ENCODE data around the gene TSSK2.
"Not testable (repeated sequence)": the region's sequence is repeated elsewhere in the genome, so short reads cannot be mapped to it uniquely, and the experiment has no call there.

The TSSK2 gene

GRCh38 chr22:19143212-19143611 lies 12.1 kb downstream of the TSSK2 start:
- DNase-seq (ENCODE audit: low spot score), result no peak

- DNase-seq (ENCODE audit: low spot score), result peak; percentile 38
These were observed 12.9 kb downstream of the TSSK2 start for GRCh38 chr22:19143967-19144400.

GRCh38 chr22:19146215-19146968 lies 15.3 kb downstream of the TSSK2 start:
- DNase-seq (ENCODE audit: low spot score), result no peak

GRCh38 chr22:19147195-19147780 lies 16.2 kb downstream of the TSSK2 start:
- DNase-seq (ENCODE audit: low spot score), result no peak

- no peak for DNase-seq (ENCODE audit: low spot score)
These were observed 17.4 kb downstream of the TSSK2 start for GRCh38 chr22:19148417-19149046.

DNA sequence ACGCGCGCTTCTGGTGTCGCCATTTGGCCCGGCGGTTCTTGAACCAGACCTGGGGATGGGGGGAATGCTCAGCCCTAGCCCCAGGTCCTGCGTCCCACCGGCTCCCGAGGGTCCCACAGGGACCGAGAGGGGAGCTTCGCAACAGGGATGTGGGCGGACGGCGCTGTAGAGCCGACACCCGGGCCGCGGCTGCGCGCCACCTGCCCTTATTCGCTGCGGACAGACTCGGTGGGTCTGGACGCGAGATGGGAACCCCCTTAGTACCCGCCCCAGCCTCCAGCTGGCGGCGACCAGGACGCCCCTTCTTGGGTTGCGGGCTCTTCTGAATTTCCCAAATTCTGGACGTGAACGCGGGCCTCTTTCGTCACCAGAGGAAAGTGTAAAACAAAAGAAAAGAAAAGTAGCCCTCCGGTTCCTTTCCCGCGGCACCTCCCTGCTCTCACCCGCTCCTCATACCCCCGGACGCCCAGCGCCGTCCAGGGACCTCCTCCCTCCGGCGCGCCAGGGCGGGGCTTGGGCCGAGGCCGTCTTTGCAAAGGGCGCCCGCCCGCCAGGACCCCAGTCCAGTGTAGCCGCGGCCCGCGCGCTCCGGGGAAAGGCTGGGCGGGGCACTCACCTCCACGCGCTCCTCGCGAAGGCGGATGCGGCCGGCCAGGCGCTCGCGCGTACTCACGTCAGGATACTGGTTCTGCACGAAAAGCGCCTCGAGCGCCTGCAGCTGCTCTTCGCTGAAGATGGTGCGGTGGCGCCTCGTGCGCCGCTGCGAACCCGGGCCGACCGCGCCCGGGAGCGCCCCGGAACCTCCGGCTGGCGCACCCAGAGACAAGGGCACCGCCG lies 18.2 kb downstream of the TSSK2 start:
- DNase-seq (ENCODE audit: low spot score), result peak; percentile 32

DNA sequence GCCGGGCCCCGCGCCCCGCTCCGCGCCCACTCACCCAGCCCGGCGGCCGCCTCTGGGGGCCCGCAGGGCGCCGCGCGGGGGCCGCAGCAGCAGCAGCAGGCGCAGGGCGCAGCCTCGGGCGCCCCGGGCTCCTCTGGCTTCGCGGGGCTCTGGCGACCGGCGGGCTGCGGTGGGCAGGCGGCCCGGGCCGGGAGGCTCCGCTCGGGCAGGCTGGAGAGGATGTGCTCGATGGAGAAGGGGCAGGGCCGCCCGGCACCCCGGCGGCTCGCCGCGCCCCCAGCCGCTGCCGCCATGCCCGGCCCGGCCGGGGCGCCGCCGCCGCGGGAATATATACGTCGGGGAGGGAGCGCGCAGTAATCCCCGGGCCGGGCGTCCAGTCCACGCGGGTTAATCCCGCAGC lies 18.9 kb downstream of the TSSK2 start, which contains the start of gene GSC2:
TSS of gene GSC2 (minus strand) at position 302 of the 400 bp plus-strand sequence. CDS start at position 293, 9 bp downstream.
- no peak for DNase-seq (ENCODE audit: low spot score)

GRCh38 chr22:19150482-19151328 lies 19.6 kb downstream of the TSSK2 start:
- no peak for DNase-seq (ENCODE audit: low spot score)

GRCh38 chr22:19151329-19152191 lies 20.5 kb downstream of the TSSK2 start:
- no peak for DNase-seq (ENCODE audit: low spot score)

DNA sequence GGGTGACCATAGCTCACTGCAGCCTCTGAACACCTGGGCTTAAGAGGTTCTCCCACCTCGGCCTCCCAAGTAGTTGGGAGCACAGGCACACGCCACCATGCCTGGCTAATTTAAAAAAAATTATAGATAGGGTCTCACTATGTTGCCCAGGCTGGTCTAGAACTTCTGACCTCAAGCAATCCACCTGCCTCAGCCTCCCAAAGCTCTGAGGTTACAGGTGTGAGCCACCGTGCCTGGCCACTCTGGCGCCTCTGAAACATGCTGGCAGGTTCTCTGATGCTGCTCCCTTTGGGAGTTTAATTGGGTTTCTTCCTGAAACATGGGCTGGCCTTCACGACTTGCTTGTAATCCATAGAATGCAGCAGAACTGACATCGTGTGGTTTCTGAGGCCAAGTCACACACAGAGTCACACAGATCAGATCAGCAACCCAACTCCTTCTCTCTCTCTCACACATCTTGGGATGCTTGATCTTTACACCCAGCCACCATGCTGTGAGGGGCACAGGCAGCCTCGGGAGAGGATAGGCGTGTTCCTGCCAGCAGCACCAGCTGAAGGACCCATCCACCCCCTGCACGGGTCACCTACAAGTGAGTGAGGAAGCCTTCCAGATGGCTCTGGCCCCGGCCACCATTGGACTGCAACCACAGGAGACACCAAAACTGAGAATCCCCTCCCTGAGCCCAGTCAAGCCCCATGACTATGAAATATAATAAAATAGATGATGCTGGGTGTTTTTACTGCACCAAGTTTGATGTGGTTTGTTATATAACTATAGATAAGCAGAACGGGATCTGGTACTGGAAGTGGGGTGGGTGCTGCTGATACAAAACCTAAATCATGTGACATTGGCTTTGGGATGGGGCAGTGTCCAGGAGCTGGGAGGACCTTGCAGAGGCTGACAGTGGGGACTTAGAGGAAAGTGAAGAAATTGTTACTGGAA lies 22.1 kb downstream of the TSSK2 start:
- DNase-seq (ENCODE audit: low spot score), result no peak

DNA sequence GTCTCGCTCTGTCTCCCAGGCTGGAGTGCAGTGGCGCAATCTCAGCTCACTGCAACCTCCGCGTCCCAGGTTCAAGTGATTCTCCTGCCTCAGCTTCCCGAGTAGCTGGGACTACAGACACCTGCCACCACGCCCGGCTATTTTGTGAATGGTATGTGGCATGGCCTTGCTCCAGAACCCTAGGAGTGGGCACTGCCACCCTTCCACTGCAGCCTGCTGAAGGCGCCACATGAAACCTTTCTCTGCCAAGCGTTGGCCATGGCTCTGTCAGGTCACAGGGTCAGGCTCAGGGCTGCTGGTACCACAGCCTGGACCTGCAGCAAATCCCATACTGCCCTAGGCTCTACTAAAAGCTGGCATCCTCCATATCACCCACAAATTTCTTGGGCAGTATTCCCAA lies 25.0 kb downstream of the TSSK2 start:
- not testable (repeated sequence) for DNase-seq (ENCODE audit: low spot score)

DNA sequence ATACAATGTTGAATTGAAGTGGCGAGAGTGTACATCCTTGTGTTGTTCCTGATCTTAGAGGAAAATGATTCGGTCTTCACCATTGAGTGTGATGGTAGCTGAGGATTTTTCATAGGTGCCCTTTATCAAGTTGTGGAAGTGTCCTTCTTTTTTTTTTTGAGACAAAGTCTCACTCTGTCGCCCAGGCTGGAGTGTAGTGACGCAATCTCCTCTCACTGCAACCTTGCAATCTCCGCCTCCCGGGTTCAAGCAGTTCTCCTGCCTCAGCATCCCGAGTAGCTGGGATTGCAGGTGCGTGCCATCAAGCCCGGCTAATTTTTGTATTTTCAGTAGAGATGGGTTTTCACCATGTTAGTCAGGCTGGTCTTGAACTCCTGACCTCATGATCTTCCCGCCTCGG lies 27.5 kb downstream of the TSSK2 start:
- not testable (repeated sequence) for DNase-seq (ENCODE audit: low spot score)

DNA sequence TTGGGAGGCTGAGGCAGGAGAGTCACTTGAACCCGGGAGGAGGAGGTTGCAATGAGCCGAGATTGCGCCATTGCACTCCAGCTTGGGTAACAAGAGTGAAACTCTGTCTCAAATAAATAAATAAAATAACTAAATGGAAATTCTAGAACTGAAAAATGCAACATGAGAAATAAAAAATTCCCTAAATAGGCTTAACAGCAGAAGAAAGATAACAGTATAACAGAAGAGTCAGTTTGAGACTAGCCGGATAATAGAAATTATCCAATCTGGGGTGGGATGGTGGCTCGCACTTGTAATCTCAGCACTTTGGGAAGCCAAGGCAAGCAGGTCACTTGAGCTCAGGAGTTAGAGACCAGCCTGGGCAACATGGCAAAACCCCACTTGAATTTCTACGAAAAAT lies 33.3 kb downstream of the TSSK2 start:
- DNase-seq (ENCODE audit: low spot score), result no peak

GRCh38 chr22:19166421-19166820 lies 35.3 kb downstream of the TSSK2 start:
- no peak for DNase-seq (ENCODE audit: low spot score)

DNA sequence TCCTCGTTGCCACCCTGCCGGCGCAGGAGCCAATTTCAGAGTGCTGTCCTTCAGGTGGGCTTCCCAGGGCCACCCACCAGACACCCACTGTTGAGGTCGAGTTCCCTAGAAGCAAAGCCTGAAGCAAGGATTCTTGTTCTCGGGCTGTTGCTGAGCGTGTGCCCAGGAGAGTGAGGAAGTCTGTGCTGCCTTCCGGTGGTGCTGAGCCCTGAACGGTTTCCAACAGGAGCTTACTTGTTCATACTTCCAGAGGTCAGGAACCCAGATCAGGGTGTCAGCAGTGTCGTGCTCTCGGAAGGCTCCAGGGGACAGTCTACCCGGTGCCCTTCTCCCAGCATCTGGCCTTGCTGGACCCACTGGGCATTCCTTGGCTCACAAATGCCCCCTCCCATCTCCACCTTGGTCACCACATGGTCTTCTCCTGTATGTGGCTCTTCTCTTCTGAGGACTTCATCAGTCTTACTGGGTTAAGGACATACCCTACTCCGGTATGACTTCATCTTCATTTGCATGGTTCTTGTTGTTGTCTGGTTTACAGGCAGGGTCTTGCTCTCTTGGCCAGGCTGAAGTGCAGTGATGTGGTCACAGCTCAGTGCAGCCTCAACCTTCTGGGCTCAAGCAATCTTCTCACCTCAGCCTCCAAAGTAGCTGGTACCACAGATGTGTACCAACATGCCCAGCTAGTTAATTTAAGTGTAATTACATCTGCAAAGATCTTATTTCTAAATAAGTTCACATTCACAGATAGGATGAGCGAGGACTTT lies 36.2 kb downstream of the TSSK2 start:
- no peak for DNase-seq (ENCODE audit: low spot score)

- DNase-seq (ENCODE audit: low spot score), result no peak
These were observed 37.2 kb downstream of the TSSK2 start for GRCh38 chr22:19168088-19168890.
